Smooth muscle cell (in vitro differentiated cells): ENCODE measurements around the gene CRISP1. TPM values are rescaled to one million over a fixed set of nuclear protein-coding genes. Genes with fewer than 3 reads are reported as not detected.

Source experiments
- DNase-seq: peaks from one replicate; lab custom pipeline; 2025; ENCODE audit not compliant: unreplicated experiment; lab: John Stamatoyannopoulos, UW
- H2AFZ ChIP-seq: fragments of 200-600 bp; sonication (generic); 2 replicates; pipeline ENCODE4 v1.6.0; 2016; ENCODE audit warnings: antibody characterized with exemption, low read depth, mild to moderate bottlenecking
- H3F3A ChIP-seq: fragments of 200-600 bp; sonication (generic); 2 replicates; pipeline ENCODE4 v1.6.0; 2017; ENCODE audit warnings: antibody characterized with exemption, low read depth
- H3K27ac ChIP-seq: fragments of 200-600 bp; sonication (generic); 2 replicates; pipeline ENCODE4 v1.5.1; 2016; ENCODE audit warnings: low read depth, mild to moderate bottlenecking
- H3K27me3 ChIP-seq: fragments of 200-600 bp; sonication (generic); 2 replicates; pipeline ENCODE4 v1.6.1; 2016; ENCODE audit warnings: low read depth, mild to moderate bottlenecking
- H3K36me3 ChIP-seq: fragments of 200-600 bp; sonication (generic); 2 replicates; pipeline ENCODE4 v1.5.1; 2016; ENCODE audit warnings: low read depth
- H3K4me1 ChIP-seq: fragments of 200-600 bp; sonication (generic); 2 replicates; pipeline ENCODE4 v1.5.1; 2016; ENCODE audit warnings: low read depth
- H3K4me2 ChIP-seq: fragments of 200-600 bp; sonication (generic); 2 replicates; pipeline ENCODE4 v1.6.0; 2016; ENCODE audit warnings: mild to moderate bottlenecking
- H3K4me3 ChIP-seq: fragments of 200-600 bp; sonication (generic); 2 replicates; pipeline ENCODE4 v1.5.1; 2016; ENCODE audit warnings: mild to moderate bottlenecking
- H3K79me2 ChIP-seq: fragments of 200-600 bp; sonication (generic); 2 replicates; pipeline ENCODE4 v1.6.0; 2016; ENCODE audit warnings: low read depth, mild to moderate bottlenecking
- H3K9ac ChIP-seq: fragments of 200-600 bp; sonication (generic); 2 replicates; pipeline ENCODE4 v1.6.0; 2016; ENCODE audit warnings: low read depth
- H3K9me3 ChIP-seq: fragments of 200-600 bp; sonication (generic); replicated peaks from 2 replicates; pipeline ENCODE4 v1.5.1; 2016; ENCODE audit warnings: low read depth
- H4K20me1 ChIP-seq: fragments of 200-600 bp; sonication (generic); 2 replicates; pipeline ENCODE4 v1.6.0; 2016; ENCODE audit warnings: low read depth
- WGBS: methylation state at CpG from one replicate; pipeline ENCODE4 v1.1.7; 2016; ENCODE audit warnings: low lambda C conversion rate; 5-methylcytosine and 5-hydroxymethylcytosine counted together
- polyA plus RNA-seq: library from polyadenylated mRNA; unstranded; fragments of >200 nt; fragmentation: Nextera tagmentation; extraction: Ambion mirVana; gene quantifications from 2 replicates; pipeline ENCODE4 v1.2.1, GENCODE V29; 2016
- total RNA-seq: library from RNA; depleted of rRNA; stranded (reverse); fragments of >200 nt; gene quantifications from 2 replicates; pipeline ENCODE4 v1.2.3, GENCODE V29; 2014
- TF ChIP-seq, protein P1 (sequence below): fragments of 200-600 bp; sonication (generic); IDR thresholded peaks from 2 replicates; pipeline ENCODE4 v1.5.1; 2017; ENCODE audit warnings: borderline replicate concordance, mild to moderate bottlenecking, antibody characterized with exemption; ENCODE audit not compliant: insufficient read depth, poor library complexity, severe bottlenecking

Gene CRISP1
- total and polyA plus RNA-seq, 2 experiments from 2014 or later, result not detected

DNA sequence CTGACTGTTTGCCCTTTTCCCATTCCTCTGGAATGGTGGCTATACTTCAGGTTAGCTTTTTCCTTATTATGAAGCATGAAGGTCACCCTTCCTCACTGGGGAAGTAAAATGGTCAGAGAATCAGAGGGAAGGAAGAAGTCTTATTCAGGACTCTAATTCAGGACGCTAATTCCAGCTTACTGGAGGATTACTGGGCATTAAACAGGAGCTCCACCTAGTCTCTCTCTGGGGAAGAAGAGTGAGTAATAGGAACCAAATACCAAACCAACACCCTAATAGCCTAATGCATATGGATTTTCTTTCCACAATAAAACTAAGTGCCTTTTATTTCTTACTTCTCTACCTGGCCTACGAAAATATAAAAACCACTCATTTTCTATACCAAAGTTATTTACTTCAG is 10.1 kb downstream of the CRISP1 start:
- no peaks in the 10 kb centered on the region for H3K4me1 ChIP-seq
- H3F3A ChIP-seq, result no peaks in the 10 kb centered on the region
- 49% methylated on average over 2 of the region's 2 CpGs for WGBS
- no peaks in the 10 kb centered on the region for H3K27me3 ChIP-seq
- H3K4me3 ChIP-seq, result no peak overlapping the region
- H3K27ac ChIP-seq, result no peak overlapping the region
- H3K9ac ChIP-seq, result no peak overlapping the region
- TF ChIP-seq, protein P1, sequence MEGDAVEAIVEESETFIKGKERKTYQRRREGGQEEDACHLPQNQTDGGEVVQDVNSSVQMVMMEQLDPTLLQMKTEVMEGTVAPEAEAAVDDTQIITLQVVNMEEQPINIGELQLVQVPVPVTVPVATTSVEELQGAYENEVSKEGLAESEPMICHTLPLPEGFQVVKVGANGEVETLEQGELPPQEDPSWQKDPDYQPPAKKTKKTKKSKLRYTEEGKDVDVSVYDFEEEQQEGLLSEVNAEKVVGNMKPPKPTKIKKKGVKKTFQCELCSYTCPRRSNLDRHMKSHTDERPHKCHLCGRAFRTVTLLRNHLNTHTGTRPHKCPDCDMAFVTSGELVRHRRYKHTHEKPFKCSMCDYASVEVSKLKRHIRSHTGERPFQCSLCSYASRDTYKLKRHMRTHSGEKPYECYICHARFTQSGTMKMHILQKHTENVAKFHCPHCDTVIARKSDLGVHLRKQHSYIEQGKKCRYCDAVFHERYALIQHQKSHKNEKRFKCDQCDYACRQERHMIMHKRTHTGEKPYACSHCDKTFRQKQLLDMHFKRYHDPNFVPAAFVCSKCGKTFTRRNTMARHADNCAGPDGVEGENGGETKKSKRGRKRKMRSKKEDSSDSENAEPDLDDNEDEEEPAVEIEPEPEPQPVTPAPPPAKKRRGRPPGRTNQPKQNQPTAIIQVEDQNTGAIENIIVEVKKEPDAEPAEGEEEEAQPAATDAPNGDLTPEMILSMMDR, result no peak
- H3K36me3 ChIP-seq, result no peaks in the 10 kb centered on the region
- no peak overlapping the region for H3K4me2 ChIP-seq
- H4K20me1 ChIP-seq, result no peaks in the 10 kb centered on the region
- no peaks in the 10 kb centered on the region for H3K79me2 ChIP-seq
- DNase-seq, result no peak
- H3K9me3 ChIP-seq, result no peaks in the 10 kb centered on the region
- no peak overlapping the region for H2AFZ ChIP-seq

DNA sequence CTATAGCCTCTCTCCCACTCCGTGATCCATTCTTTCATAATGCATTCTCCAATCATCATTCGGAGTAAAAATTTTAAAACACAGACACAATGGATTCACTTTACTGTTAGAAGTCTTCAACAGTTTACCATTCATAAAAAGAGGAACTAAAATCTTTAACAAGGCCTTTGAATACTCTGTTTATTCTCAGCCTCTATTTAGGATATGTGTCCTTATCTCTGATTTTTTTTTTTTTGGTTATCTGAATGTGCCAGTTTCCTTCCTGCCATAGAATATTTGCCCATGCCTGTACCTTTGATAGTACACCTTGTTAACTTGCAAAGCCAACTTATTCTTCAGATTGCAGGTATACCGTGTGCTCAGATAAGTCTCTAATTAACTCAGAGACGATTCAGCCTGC is 11.1 kb downstream of the CRISP1 start:
- Histone ChIP-seq H3K4me3 (no peak overlapping the region), H3K79me2 (no peaks in the 10 kb centered on the region), H3K36me3 (no peaks in the 10 kb centered on the region), H3K9me3 (no peaks in the 10 kb centered on the region), H4K20me1 (no peaks in the 10 kb centered on the region), H3K27ac (no peak overlapping the region), H3K4me1 (no peaks in the 10 kb centered on the region), H3K27me3 (no peaks in the 10 kb centered on the region), H2AFZ (no peak overlapping the region), H3F3A (no peaks in the 10 kb centered on the region), H3K4me2 (no peak overlapping the region), H3K9ac (no peak overlapping the region)
- WGBS, result 91% methylated on average over 4 of the region's 4 CpGs
- DNase-seq, result no peak
- TF ChIP-seq, protein P1, result no peak

- Histone ChIP-seq H3K27me3 (no peaks in the 10 kb centered on the region), H3K4me3 (no peak overlapping the region), H3F3A (no peaks in the 10 kb centered on the region), H3K36me3 (no peaks in the 10 kb centered on the region), H3K9me3 (no peaks in the 10 kb centered on the region), H3K4me2 (no peak overlapping the region), H3K4me1 (no peaks in the 10 kb centered on the region), H2AFZ (no peak overlapping the region), H4K20me1 (no peaks in the 10 kb centered on the region), H3K79me2 (no peaks in the 10 kb centered on the region), H3K9ac (no peak overlapping the region), H3K27ac (no peak overlapping the region)
- TF ChIP-seq, protein P1, result no peak
- DNase-seq, result no peak
- WGBS, result 94% methylated on average over 2 of the region's 2 CpGs
Measured at GRCh38 chr6:49852975-49853374, 13.4 kb downstream of the CRISP1 start.

- Histone ChIP-seq H3K36me3 (no peaks in the 10 kb centered on the region), H4K20me1 (no peaks in the 10 kb centered on the region), H3K4me1 (no peaks in the 10 kb centered on the region), H3K4me3 (no peak overlapping the region), H2AFZ (peak overlapping the region; percentile 52), H3F3A (no peaks in the 10 kb centered on the region), H3K9ac (no peak overlapping the region), H3K27me3 (no peaks in the 10 kb centered on the region), H3K27ac (no peak overlapping the region), H3K79me2 (no peaks in the 10 kb centered on the region), H3K4me2 (no peak overlapping the region), H3K9me3 (no peaks in the 10 kb centered on the region)
- 50% methylated on average over 4 of the region's 4 CpGs for WGBS
- TF ChIP-seq, protein P1, result peak; percentile 72
- DNase-seq, result no peak
Measured at GRCh38 chr6:49849213-49849907, 17.0 kb downstream of the CRISP1 start.
